GM23338 (cell line): Measurements from ENCODE around the gene DDN. TPM values are rescaled to one million over a fixed set of nuclear protein-coding genes. Genes with fewer than 3 reads are reported as not detected.

Experiments used
- EZH2 ChIP-seq: fragments of 200-600 bp; sonication (generic); IDR thresholded peaks from one replicate; pipeline ENCODE4 v1.8.0; 2017; ENCODE audit warnings: antibody characterized with exemption, mild to moderate bottlenecking, low read depth; ENCODE audit not compliant: unreplicated experiment
- NANOG ChIP-seq: IDR thresholded peaks from 2 replicates; pipeline ENCODE4 v1.6.1; 2016; ENCODE audit warnings: antibody characterized with exemption, borderline replicate concordance
- ZNF114 ChIP-seq: fragments of 250-450 bp; sonication (Bioruptor Pico); IDR thresholded peaks from 2 replicates; pipeline ENCODE4 v1.5.0; 2020; ENCODE audit warnings: mild to moderate bottlenecking, moderate library complexity
- ZNF331 ChIP-seq: fragments of 250-450 bp; sonication (Bioruptor Pico); IDR thresholded peaks from 2 replicates; pipeline ENCODE4 v1.5.0; 2020; ENCODE audit warnings: low read depth, mild to moderate bottlenecking, moderate library complexity
- polyA plus RNA-seq: library from polyadenylated mRNA; unstranded; fragments of >200 nt; fragmentation: Nextera tagmentation; extraction: Ambion mirVana; gene quantifications from 2 replicates; pipeline ENCODE4 v1.2.1, GENCODE V29; 2016
- total RNA-seq: library from RNA; depleted of rRNA; stranded (reverse); fragments of >200 nt; shearing (Covaris generic); gene quantifications from 2 replicates; pipeline ENCODE4 v1.2.3, GENCODE V29; 2014
- TF ChIP-seq, protein P1 (sequence below): fragments of 250-450 bp; sonication (Bioruptor Pico); IDR thresholded peaks from 2 replicates; pipeline ENCODE4 v1.5.0; 2020; ENCODE audit warnings: mild to moderate bottlenecking, moderate library complexity
- TF ChIP-seq, protein P2 (sequence below): IDR thresholded peaks from one replicate; pipeline ENCODE4 v1.6.1; 2018; ENCODE audit warnings: antibody characterized with exemption; ENCODE audit not compliant: unreplicated experiment

DDN gene
- total and polyA plus RNA-seq, 2 experiments from 2014 or later, result 0.10 TPM; not detected in 1

DNA sequence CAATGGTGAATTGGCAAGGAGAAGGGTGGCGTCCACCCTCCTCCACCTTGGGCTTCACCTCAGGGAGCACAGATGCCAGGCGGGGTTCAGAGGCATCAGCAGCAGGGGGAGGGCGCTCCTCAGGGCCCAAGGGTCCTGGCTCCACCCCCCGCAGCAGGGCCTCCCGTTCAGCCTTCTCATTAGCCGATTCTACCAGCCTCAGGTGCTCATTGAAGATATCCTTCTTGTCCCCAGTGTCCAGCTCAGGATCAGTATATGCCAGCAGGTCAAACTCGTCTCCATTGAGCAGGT, 38.7 kb upstream of the DDN start (continued):
- TF ChIP-seq, protein P1, sequence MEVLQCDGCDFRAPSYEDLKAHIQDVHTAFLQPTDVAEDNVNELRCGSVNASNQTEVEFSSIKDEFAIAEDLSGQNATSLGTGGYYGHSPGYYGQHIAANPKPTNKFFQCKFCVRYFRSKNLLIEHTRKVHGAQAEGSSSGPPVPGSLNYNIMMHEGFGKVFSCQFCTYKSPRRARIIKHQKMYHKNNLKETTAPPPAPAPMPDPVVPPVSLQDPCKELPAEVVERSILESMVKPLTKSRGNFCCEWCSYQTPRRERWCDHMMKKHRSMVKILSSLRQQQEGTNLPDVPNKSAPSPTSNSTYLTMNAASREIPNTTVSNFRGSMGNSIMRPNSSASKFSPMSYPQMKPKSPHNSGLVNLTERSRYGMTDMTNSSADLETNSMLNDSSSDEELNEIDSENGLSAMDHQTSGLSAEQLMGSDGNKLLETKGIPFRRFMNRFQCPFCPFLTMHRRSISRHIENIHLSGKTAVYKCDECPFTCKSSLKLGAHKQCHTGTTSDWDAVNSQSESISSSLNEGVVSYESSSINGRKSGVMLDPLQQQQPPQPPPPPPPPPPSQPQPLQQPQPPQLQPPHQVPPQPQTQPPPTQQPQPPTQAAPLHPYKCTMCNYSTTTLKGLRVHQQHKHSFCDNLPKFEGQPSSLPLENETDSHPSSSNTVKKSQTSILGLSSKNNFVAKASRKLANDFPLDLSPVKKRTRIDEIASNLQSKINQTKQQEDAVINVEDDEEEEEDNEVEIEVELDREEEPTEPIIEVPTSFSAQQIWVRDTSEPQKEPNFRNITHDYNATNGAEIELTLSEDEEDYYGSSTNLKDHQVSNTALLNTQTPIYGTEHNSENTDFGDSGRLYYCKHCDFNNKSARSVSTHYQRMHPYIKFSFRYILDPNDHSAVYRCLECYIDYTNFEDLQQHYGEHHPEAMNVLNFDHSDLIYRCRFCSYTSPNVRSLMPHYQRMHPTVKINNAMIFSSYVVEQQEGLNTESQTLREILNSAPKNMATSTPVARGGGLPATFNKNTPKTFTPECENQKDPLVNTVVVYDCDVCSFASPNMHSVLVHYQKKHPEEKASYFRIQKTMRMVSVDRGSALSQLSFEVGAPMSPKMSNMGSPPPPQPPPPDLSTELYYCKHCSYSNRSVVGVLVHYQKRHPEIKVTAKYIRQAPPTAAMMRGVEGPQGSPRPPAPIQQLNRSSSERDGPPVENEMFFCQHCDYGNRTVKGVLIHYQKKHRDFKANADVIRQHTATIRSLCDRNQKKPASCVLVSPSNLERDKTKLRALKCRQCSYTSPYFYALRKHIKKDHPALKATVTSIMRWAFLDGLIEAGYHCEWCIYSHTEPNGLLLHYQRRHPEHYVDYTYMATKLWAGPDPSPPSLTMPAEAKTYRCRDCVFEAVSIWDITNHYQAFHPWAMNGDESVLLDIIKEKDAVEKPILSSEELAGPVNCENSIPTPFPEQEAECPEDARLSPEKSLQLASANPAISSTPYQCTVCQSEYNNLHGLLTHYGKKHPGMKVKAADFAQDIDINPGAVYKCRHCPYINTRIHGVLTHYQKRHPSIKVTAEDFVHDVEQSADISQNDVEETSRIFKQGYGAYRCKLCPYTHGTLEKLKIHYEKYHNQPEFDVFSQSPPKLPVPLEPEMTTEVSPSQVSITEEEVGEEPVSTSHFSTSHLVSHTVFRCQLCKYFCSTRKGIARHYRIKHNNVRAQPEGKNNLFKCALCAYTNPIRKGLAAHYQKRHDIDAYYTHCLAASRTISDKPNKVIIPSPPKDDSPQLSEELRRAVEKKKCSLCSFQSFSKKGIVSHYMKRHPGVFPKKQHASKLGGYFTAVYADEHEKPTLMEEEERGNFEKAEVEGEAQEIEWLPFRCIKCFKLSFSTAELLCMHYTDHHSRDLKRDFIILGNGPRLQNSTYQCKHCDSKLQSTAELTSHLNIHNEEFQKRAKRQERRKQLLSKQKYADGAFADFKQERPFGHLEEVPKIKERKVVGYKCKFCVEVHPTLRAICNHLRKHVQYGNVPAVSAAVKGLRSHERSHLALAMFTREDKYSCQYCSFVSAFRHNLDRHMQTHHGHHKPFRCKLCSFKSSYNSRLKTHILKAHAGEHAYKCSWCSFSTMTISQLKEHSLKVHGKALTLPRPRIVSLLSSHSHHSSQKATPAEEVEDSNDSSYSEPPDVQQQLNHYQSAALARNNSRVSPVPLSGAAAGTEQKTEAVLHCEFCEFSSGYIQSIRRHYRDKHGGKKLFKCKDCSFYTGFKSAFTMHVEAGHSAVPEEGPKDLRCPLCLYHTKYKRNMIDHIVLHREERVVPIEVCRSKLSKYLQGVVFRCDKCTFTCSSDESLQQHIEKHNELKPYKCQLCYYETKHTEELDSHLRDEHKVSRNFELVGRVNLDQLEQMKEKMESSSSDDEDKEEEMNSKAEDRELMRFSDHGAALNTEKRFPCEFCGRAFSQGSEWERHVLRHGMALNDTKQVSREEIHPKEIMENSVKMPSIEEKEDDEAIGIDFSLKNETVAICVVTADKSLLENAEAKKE (CRISPR knock-in tag), result no peak
- TF ChIP-seq NANOG (no peak), EZH2 (no peak), ZNF331 (CRISPR knock-in tag) (no peak), ZNF114 (no peak)
- TF ChIP-seq, protein P2, sequence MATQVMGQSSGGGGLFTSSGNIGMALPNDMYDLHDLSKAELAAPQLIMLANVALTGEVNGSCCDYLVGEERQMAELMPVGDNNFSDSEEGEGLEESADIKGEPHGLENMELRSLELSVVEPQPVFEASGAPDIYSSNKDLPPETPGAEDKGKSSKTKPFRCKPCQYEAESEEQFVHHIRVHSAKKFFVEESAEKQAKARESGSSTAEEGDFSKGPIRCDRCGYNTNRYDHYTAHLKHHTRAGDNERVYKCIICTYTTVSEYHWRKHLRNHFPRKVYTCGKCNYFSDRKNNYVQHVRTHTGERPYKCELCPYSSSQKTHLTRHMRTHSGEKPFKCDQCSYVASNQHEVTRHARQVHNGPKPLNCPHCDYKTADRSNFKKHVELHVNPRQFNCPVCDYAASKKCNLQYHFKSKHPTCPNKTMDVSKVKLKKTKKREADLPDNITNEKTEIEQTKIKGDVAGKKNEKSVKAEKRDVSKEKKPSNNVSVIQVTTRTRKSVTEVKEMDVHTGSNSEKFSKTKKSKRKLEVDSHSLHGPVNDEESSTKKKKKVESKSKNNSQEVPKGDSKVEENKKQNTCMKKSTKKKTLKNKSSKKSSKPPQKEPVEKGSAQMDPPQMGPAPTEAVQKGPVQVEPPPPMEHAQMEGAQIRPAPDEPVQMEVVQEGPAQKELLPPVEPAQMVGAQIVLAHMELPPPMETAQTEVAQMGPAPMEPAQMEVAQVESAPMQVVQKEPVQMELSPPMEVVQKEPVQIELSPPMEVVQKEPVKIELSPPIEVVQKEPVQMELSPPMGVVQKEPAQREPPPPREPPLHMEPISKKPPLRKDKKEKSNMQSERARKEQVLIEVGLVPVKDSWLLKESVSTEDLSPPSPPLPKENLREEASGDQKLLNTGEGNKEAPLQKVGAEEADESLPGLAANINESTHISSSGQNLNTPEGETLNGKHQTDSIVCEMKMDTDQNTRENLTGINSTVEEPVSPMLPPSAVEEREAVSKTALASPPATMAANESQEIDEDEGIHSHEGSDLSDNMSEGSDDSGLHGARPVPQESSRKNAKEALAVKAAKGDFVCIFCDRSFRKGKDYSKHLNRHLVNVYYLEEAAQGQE, result no peak
